HEK293 (cell line): Measurements from ENCODE around the gene SH3BP2.

Experiments
- CTCF ChIA-PET: fragments of 350-600 bp; formaldehyde crosslinking; extraction: SDS; loops from one replicate; lab custom pipeline; 2021; ENCODE audit warnings: antibody characterized with exemption; lab: Yijun Ruan, JAX
- POLR2A ChIA-PET: fragments of 300-600 bp; formaldehyde crosslinking; extraction: SDS; loops from one replicate; lab custom pipeline; 2020; ENCODE audit warnings: antibody characterized with exemption, inconsistent platforms; lab: Yijun Ruan, JAX
- H3K27ac ChIP-seq: fragments of 200-500 bp; sonication (Bioruptor generic); 2 replicates; pipeline ENCODE4 v1.5.1; 2014; ENCODE audit warnings: low read depth, low read length, control low read depth, inconsistent platforms; ENCODE audit errors: extremely low read depth
- H3K36me3 ChIP-seq, 2 experiments: fragments of 200-500 bp in 1 of 2; sonication (Bioruptor generic) in 1 of 2; 1 replicate in 1 of 2; 2 replicates in 1 of 2; pipeline ENCODE4 v1.5.1; 2014 to 2017; ENCODE audit warnings: inconsistent platforms in 2 of 2, low read length in 2 of 2; ENCODE audit not compliant: control insufficient read depth in 2 of 2, insufficient read depth in 1 of 2
- H3K4me1 ChIP-seq: fragments of 200-500 bp; sonication (Bioruptor generic); 2 replicates; pipeline ENCODE4 v1.5.1; 2014; ENCODE audit warnings: mild to moderate bottlenecking, low read length, inconsistent platforms; ENCODE audit not compliant: control insufficient read depth, insufficient read depth
- H3K4me3 ChIP-seq: 2 replicates; pipeline ENCODE4 v1.5.1; 2011; ENCODE audit warnings: low read depth, mild to moderate bottlenecking, control low read depth, low read length, moderate library complexity
- H3K9me3 ChIP-seq: fragments of 200-500 bp; sonication (Bioruptor generic); 2 replicates; pipeline ENCODE4 v1.5.1; 2014; ENCODE audit warnings: low read depth, low read length, inconsistent platforms; ENCODE audit not compliant: control insufficient read depth, insufficient read depth
- CTCF ChIP-seq: fragments of 450-650 bp; formaldehyde crosslinking; IDR thresholded peaks from 2 replicates; pipeline ENCODE4 v1.5.1; 2016; ENCODE audit warnings: missing biosample characterization, missing genetic modification characterization
- GLIS1 ChIP-seq: fragments of 450-650 bp; formaldehyde crosslinking; IDR thresholded peaks from 2 replicates; pipeline ENCODE4 v1.5.1; 2016; ENCODE audit warnings: missing biosample characterization, missing genetic modification characterization
- OVOL3 ChIP-seq: fragments of 450-650 bp; formaldehyde crosslinking; IDR thresholded peaks from 2 replicates; pipeline ENCODE4 v1.5.1; 2016; ENCODE audit warnings: missing biosample characterization, missing genetic modification characterization
- TCF7L2 ChIP-seq: IDR thresholded peaks from 2 replicates; pipeline ENCODE4 v1.6.1; 2011; ENCODE audit warnings: low read depth, mild to moderate bottlenecking, inconsistent platforms, low read length, moderate library complexity, borderline replicate concordance
- TSHZ1 ChIP-seq: fragments of 450-650 bp; formaldehyde crosslinking; IDR thresholded peaks from 2 replicates; pipeline ENCODE4 v1.5.1; 2016; ENCODE audit warnings: missing biosample characterization, missing genetic modification characterization, borderline replicate concordance
- YY1 ChIP-seq: fragments of 450-650 bp; formaldehyde crosslinking; IDR thresholded peaks from 2 replicates; pipeline ENCODE4 v1.5.1; 2018; ENCODE audit warnings: missing biosample characterization, missing genetic modification characterization
- ZBTB20 ChIP-seq: fragments of 450-650 bp; formaldehyde crosslinking; IDR thresholded peaks from 2 replicates; pipeline ENCODE4 v1.5.1; 2016; ENCODE audit warnings: missing biosample characterization, missing genetic modification characterization
- ZBTB21 ChIP-seq: fragments of 450-650 bp; formaldehyde crosslinking; IDR thresholded peaks from 2 replicates; pipeline ENCODE4 v1.5.1; 2017; ENCODE audit warnings: missing biosample characterization, missing genetic modification characterization
- ZFP41 ChIP-seq: fragments of 450-650 bp; formaldehyde crosslinking; IDR thresholded peaks from 2 replicates; pipeline ENCODE4 v1.5.1; 2016; ENCODE audit warnings: missing biosample characterization, missing genetic modification characterization, borderline replicate concordance
- ZIC2 ChIP-seq: fragments of 450-650 bp; formaldehyde crosslinking; IDR thresholded peaks from 2 replicates; pipeline ENCODE4 v1.5.1; 2016; ENCODE audit warnings: missing biosample characterization, missing genetic modification characterization
- ZNF10 ChIP-seq: fragments of 450-650 bp; formaldehyde crosslinking; IDR thresholded peaks from 2 replicates; pipeline ENCODE4 v1.5.1; 2017; ENCODE audit warnings: missing biosample characterization, missing genetic modification characterization
- ZNF16 ChIP-seq: fragments of 450-650 bp; formaldehyde crosslinking; IDR thresholded peaks from 2 replicates; pipeline ENCODE4 v1.5.1; 2016; ENCODE audit warnings: low read depth, missing biosample characterization, missing genetic modification characterization
- ZNF214 ChIP-seq: fragments of 450-650 bp; formaldehyde crosslinking; IDR thresholded peaks from 2 replicates; pipeline ENCODE4 v1.5.1; 2017; ENCODE audit warnings: missing biosample characterization, mild to moderate bottlenecking, missing genetic modification characterization, borderline replicate concordance
- ZNF239 ChIP-seq: fragments of 450-650 bp; formaldehyde crosslinking; IDR thresholded peaks from 2 replicates; pipeline ENCODE4 v1.5.1; 2016; ENCODE audit warnings: missing biosample characterization, missing genetic modification characterization
- ZNF521 ChIP-seq: fragments of 450-650 bp; formaldehyde crosslinking; IDR thresholded peaks from 2 replicates; pipeline ENCODE4 v1.5.1; 2017; ENCODE audit warnings: missing biosample characterization, mild to moderate bottlenecking, missing genetic modification characterization
- ZNF544 ChIP-seq: fragments of 450-650 bp; formaldehyde crosslinking; IDR thresholded peaks from 2 replicates; pipeline ENCODE4 v1.5.0; 2017; ENCODE audit warnings: missing biosample characterization, missing genetic modification characterization
- ZNF561 ChIP-seq: fragments of 450-650 bp; IDR thresholded peaks from 2 replicates; pipeline ENCODE4 v1.5.1; 2018; ENCODE audit warnings: missing biosample characterization, missing genetic modification characterization, borderline replicate concordance
- ZNF600 ChIP-seq: fragments of 450-650 bp; formaldehyde crosslinking; IDR thresholded peaks from 2 replicates; pipeline ENCODE4 v1.5.1; 2016; ENCODE audit warnings: missing biosample characterization, missing genetic modification characterization
- ZNF670 ChIP-seq: fragments of 450-650 bp; formaldehyde crosslinking; IDR thresholded peaks from 2 replicates; pipeline ENCODE4 v1.5.1; 2016; ENCODE audit warnings: missing biosample characterization, missing genetic modification characterization, low read depth
- ZNF701 ChIP-seq: fragments of 450-650 bp; formaldehyde crosslinking; IDR thresholded peaks from 2 replicates; pipeline ENCODE4 v1.5.1; 2016; ENCODE audit warnings: missing biosample characterization, missing genetic modification characterization
- TF ChIP-seq, protein P1 (sequence below): fragments of 450-650 bp; formaldehyde crosslinking; IDR thresholded peaks from 2 replicates; pipeline ENCODE4 v1.5.1; 2016; ENCODE audit warnings: missing biosample characterization, missing genetic modification characterization
- TF ChIP-seq, protein P2 (sequence below): fragments of 450-650 bp; formaldehyde crosslinking; IDR thresholded peaks from 2 replicates; pipeline ENCODE4 v1.5.1; 2016; ENCODE audit warnings: missing biosample characterization, missing genetic modification characterization, low read depth
- TF ChIP-seq, protein P3 (sequence below): fragments of 450-650 bp; formaldehyde crosslinking; IDR thresholded peaks from 2 replicates; pipeline ENCODE4 v1.5.1; 2016; ENCODE audit warnings: missing biosample characterization, missing genetic modification characterization

Gene SH3BP2

DNA sequence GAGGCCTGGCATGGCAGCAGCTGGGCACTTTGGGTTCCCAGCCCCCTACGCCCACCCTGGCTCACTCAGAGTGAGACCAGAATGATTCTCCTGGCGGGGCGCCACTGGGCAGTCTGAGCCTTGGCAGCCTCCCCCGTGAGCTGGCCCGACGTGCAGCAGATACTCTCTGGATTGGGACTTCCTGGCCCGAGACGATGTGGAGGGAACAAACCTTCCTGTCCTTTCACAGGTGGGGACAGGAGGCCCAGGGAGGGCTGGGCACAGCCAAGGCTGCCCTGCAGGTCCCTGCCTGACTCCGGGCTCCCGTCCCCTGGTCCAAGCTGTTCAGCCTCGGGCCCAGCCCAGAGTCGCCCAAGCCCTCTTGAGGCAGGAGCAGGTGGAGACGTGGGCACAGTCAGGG lies 32.9 kb downstream of the SH3BP2 start:
- Histone ChIP-seq H3K9me3 (no peaks in the 10 kb centered on the region), H3K4me1 (no peaks in the 10 kb centered on the region), H3K27ac (no peak overlapping the region), H3K4me3 (no peak overlapping the region), H3K36me3 (peaks cover 0 to 85% of the 10 kb centered on the region in 2 experiments; a peak in 1 of 3 replicates)
- ChIA-PET POLR2A (no interaction called here), CTCF (no interaction called here)
- TF ChIP-seq ZNF561, result no peak
- no peak for TF ChIP-seq ZNF214 (tag by site-specific recombination)
- TF ChIP-seq ZNF521 (tag by site-specific recombination), result no peak
- TF ChIP-seq, protein P1, sequence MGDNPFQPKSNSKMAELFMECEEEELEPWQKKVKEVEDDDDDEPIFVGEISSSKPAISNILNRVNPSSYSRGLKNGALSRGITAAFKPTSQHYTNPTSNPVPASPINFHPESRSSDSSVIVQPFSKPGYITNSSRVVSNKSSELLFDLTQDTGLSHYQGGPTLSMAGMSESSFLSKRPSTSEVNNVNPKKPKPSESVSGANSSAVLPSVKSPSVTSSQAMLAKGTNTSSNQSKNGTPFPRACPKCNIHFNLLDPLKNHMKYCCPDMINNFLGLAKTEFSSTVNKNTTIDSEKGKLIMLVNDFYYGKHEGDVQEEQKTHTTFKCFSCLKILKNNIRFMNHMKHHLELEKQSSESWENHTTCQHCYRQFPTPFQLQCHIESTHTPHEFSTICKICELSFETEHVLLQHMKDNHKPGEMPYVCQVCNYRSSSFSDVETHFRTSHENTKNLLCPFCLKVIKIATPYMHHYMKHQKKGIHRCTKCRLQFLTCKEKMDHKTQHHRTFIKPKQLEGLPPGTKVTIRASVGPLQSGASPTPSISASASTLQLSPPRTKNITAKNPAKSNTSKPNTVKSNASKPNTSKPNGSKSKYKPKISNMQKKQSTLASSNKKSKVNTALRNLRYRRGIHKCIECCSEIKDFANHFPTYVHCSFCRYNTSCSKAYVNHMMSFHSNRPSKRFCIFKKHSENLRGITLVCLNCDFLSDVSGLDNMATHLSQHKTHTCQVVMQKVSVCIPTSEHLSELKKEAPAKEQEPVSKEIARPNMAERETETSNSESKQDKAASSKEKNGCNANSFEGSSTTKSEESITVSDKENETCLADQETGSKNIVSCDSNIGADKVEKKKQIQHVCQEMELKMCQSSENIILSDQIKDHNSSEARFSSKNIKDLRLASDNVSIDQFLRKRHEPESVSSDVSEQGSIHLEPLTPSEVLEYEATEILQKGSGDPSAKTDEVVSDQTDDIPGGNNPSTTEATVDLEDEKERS (tag by site-specific recombination), result no peak
- no peak for TF ChIP-seq TSHZ1 (tag by site-specific recombination)
- no peak for TF ChIP-seq ZNF16 (tag by site-specific recombination)
- TF ChIP-seq OVOL3 (tag by site-specific recombination), result no peak
- no peak for TF ChIP-seq TCF7L2
- no peak for TF ChIP-seq ZNF544 (tag by site-specific recombination)
- no peak for TF ChIP-seq ZBTB20

DNA sequence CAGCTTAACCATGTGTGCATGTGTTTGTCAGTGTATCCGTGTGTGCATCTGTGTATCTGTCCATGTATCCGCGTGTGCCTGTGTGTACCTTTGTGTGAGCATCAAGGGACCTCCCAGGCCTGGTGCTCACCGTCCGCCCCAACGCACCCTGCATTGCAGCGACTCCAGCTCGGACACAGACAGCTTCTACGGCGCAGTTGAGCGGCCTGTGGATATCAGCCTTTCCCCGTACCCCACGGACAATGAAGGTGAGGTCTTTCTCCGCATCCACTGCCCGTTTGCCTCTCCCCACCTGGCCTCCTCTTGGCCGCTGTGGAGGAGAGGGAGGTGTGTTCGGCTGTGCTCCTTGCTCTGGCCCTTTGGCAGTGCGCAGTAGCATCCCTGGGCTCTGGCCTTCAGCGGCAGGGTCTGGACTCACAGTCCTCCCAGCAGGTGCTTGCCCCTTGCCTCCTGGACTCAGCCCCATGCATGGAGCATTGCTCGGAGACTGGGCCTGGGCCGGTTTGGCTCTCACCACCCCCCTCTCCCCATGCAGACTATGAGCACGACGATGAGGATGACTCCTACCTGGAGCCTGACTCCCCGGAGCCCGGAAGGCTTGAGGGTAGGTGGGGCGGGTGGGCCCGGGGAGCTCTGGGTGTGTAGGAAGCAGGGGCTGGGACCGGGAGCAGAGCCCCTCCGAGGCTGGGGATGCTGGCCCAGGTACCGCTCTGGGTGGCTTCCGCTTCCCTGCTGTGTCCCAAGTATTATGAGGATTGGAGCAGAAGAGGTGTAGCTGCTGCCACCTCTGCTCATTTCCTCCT lies 34.4 kb downstream of the SH3BP2 start:
- Histone ChIP-seq H3K4me3 (no peak overlapping the region), H3K9me3 (no peaks in the 10 kb centered on the region), H3K27ac (no peak overlapping the region), H3K36me3 (peaks cover 0 to 93% of the 10 kb centered on the region in 2 experiments; a peak in 1 of 3 replicates), H3K4me1 (no peaks in the 10 kb centered on the region)
- CTCF ChIA-PET, result no interaction called here
- POLR2A ChIA-PET, result no interaction called here
- TF ChIP-seq GLIS1 (tag by site-specific recombination), result no peak
- TF ChIP-seq, protein P2, sequence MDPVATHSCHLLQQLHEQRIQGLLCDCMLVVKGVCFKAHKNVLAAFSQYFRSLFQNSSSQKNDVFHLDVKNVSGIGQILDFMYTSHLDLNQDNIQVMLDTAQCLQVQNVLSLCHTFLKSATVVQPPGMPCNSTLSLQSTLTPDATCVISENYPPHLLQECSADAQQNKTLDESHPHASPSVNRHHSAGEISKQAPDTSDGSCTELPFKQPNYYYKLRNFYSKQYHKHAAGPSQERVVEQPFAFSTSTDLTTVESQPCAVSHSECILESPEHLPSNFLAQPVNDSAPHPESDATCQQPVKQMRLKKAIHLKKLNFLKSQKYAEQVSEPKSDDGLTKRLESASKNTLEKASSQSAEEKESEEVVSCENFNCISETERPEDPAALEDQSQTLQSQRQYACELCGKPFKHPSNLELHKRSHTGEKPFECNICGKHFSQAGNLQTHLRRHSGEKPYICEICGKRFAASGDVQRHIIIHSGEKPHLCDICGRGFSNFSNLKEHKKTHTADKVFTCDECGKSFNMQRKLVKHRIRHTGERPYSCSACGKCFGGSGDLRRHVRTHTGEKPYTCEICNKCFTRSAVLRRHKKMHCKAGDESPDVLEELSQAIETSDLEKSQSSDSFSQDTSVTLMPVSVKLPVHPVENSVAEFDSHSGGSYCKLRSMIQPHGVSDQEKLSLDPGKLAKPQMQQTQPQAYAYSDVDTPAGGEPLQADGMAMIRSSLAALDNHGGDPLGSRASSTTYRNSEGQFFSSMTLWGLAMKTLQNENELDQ (tag by site-specific recombination), result no peak
- TF ChIP-seq ZIC2 (tag by site-specific recombination), result no peak
- TF ChIP-seq, protein P3, sequence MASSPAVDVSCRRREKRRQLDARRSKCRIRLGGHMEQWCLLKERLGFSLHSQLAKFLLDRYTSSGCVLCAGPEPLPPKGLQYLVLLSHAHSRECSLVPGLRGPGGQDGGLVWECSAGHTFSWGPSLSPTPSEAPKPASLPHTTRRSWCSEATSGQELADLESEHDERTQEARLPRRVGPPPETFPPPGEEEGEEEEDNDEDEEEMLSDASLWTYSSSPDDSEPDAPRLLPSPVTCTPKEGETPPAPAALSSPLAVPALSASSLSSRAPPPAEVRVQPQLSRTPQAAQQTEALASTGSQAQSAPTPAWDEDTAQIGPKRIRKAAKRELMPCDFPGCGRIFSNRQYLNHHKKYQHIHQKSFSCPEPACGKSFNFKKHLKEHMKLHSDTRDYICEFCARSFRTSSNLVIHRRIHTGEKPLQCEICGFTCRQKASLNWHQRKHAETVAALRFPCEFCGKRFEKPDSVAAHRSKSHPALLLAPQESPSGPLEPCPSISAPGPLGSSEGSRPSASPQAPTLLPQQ (tag by site-specific recombination), result no peak
- TF ChIP-seq CTCF (tag by site-specific recombination), result no peak
- TF ChIP-seq YY1 (tag by site-specific recombination), result no peak
- TF ChIP-seq ZNF670 (tag by site-specific recombination), result no peak
- no peak for TF ChIP-seq ZFP41 (tag by site-specific recombination)
- TF ChIP-seq ZNF10 (tag by site-specific recombination), result no peak
- TF ChIP-seq ZNF600 (tag by site-specific recombination), result no peak
- TF ChIP-seq ZNF701 (tag by site-specific recombination), result no peak
- TF ChIP-seq ZNF239 (tag by site-specific recombination), result no peak
- no peak for TF ChIP-seq ZBTB21 (tag by site-specific recombination)
